BE2C (cell line): ENCODE results near the gene TCEA2.

Source experiments
- DNase-seq: peaks from one replicate; pipeline ENCODE4 v3.0.0-alpha.2; 2020
- H3K27me3 ChIP-seq: fragments of 250-450 bp; sonication (Bioruptor Pico); 2 replicates; pipeline ENCODE4 v1.5.1; 2020; ENCODE audit warnings: mild to moderate bottlenecking
- H3K36me3 ChIP-seq: fragments of 250-450 bp; sonication (Bioruptor Pico); 2 replicates; pipeline ENCODE4 v1.5.1; 2020; ENCODE audit warnings: mild to moderate bottlenecking
- H3K4me1 ChIP-seq: fragments of 250-450 bp; sonication (Bioruptor Pico); 2 replicates; pipeline ENCODE4 v1.5.1; 2020
- H3K4me3 ChIP-seq: 2 replicates; pipeline ENCODE4 v1.5.1; 2011; ENCODE audit warnings: low read depth, low read length
- H3K9me3 ChIP-seq: fragments of 250-450 bp; sonication (Bioruptor Pico); 2 replicates; pipeline ENCODE4 v1.5.1; 2020
- TF ChIP-seq, protein P1 (sequence below): IDR thresholded peaks from 2 replicates; pipeline ENCODE4 v1.5.1; 2012; ENCODE audit warnings: mild to moderate bottlenecking, low read depth, low read length

The TCEA2 gene

GRCh38 chr20:64092258-64093012 lies 29.4 kb downstream of the TCEA2 start:
- TF ChIP-seq, protein P1, sequence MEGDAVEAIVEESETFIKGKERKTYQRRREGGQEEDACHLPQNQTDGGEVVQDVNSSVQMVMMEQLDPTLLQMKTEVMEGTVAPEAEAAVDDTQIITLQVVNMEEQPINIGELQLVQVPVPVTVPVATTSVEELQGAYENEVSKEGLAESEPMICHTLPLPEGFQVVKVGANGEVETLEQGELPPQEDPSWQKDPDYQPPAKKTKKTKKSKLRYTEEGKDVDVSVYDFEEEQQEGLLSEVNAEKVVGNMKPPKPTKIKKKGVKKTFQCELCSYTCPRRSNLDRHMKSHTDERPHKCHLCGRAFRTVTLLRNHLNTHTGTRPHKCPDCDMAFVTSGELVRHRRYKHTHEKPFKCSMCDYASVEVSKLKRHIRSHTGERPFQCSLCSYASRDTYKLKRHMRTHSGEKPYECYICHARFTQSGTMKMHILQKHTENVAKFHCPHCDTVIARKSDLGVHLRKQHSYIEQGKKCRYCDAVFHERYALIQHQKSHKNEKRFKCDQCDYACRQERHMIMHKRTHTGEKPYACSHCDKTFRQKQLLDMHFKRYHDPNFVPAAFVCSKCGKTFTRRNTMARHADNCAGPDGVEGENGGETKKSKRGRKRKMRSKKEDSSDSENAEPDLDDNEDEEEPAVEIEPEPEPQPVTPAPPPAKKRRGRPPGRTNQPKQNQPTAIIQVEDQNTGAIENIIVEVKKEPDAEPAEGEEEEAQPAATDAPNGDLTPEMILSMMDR, result no peak
- Histone ChIP-seq H3K4me3 (peak overlapping the region; percentile 55), H3K4me1 (peaks cover 15% of the 10 kb centered on the region), H3K9me3 (no peaks in the 10 kb centered on the region), H3K27me3 (no peaks in the 10 kb centered on the region; the same call in 1 of the 2 replicates), H3K36me3 (no peaks in the 10 kb centered on the region)
- DNase-seq, result no peak

DNA sequence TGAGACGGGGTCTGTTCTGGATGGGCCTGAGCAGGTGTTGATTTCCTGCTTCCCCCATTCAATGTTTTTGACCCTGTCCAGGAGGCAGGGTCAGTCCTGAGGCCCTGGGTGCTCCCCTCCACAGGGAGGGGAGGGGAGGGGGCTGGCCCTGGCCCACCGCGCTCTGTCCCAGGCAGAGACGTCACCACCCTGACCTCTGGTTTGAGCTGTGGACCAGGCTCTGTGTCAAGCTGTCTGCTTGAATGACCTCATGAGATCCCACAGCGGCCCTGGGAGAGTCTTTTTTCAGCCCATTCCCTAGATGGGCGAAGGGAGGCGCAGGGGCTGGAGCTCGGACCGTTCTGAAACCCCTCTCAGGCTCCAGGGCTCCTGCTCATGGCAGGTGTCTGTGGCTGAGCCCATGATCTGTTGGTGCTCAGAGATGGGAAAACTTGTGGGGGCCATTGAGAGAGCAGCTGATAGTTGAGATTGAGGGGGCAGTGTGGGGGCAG lies 30.1 kb downstream of the TCEA2 start:
- TF ChIP-seq, protein P1, result no peak
- Histone ChIP-seq H3K27me3 (no peaks in the 10 kb centered on the region; the same call in 1 of the 2 replicates), H3K36me3 (no peaks in the 10 kb centered on the region), H3K9me3 (no peaks in the 10 kb centered on the region), H3K4me3 (peak overlapping the region; percentile 55), H3K4me1 (peaks cover 15% of the 10 kb centered on the region)
- DNase-seq, result peak; percentile 41

DNA sequence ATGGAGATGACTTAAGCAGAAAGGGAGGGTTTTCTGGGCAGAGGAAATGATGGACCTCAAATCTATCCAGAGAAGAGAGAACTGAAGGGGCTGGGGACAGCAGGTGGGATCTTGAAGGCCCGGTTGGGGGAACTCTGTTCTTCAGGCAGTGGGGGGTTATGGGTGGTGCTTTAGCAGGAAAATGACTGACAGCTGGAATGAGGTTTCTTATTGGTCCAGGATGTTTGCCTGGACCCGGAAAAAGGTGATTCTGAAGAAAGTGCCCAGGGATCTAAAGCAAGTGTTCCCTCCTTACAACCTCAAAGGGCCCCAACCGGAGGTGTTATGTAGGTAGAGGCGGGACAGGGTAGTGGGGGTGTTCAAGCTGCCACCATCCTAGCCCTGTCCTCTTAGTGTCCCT lies 32.5 kb downstream of the TCEA2 start:
- no peak overlapping the region for H3K4me3 ChIP-seq
- TF ChIP-seq, protein P1, result no peak
- no peaks in the 10 kb centered on the region for H3K9me3 ChIP-seq
- H3K4me1 ChIP-seq, result peaks cover 15% of the 10 kb centered on the region
- no peaks in the 10 kb centered on the region for H3K27me3 ChIP-seq
- no peak for DNase-seq
- H3K36me3 ChIP-seq, result 0 out of 2 replicates have a peak, but pooled peaks cover 7% of the 10 kb centered on the region

GRCh38 chr20:64095927-64096326 lies 32.9 kb downstream of the TCEA2 start:
- H3K36me3 ChIP-seq, result 0 out of 2 replicates have a peak, but pooled peaks cover 7% of the 10 kb centered on the region
- peaks cover 15% of the 10 kb centered on the region for H3K4me1 ChIP-seq
- no peaks in the 10 kb centered on the region for H3K9me3 ChIP-seq
- no peaks in the 10 kb centered on the region for H3K27me3 ChIP-seq
- H3K4me3 ChIP-seq, result no peak overlapping the region
- TF ChIP-seq, protein P1, result no peak
- no peak for DNase-seq

GRCh38 chr20:64096535-64096934 lies 33.5 kb downstream of the TCEA2 start:
- TF ChIP-seq, protein P1, result no peak
- Histone ChIP-seq H3K4me1 (peaks cover 15% of the 10 kb centered on the region), H3K9me3 (no peaks in the 10 kb centered on the region), H3K27me3 (no peaks in the 10 kb centered on the region), H3K36me3 (0 out of 2 replicates have a peak, but pooled peaks cover 7% of the 10 kb centered on the region), H3K4me3 (no peak overlapping the region)
- no peak for DNase-seq

- H3K27me3 ChIP-seq, result no peaks in the 10 kb centered on the region
- H3K4me1 ChIP-seq, result peaks cover 5% of the 10 kb centered on the region
- H3K4me3 ChIP-seq, result no peak overlapping the region
- TF ChIP-seq, protein P1, result no peak
- H3K9me3 ChIP-seq, result no peaks in the 10 kb centered on the region
- H3K36me3 ChIP-seq, result 0 out of 2 replicates have a peak, but pooled peaks cover 7% of the 10 kb centered on the region
- DNase-seq, result no peak
Observed at GRCh38 chr20:64098471-64099013, 35.5 kb downstream of the TCEA2 start.
